ENCODE results near the gene TRAF1.

GRCh38 chr9:120940573-120940972, 14.0 kb upstream of the TRAF1 start:
- TF ChIP-seq CTCF (IDR thresholded peaks at IDR 0.05) (no peak), POLR2A (IDR thresholded peaks at IDR 0.05) (no peak)
